AG04450 (cell line): ENCODE measurements around the gene VAMP8. TPM values are rescaled to one million over a fixed set of nuclear protein-coding genes. Genes with fewer than 3 reads are reported as not detected.

Experiments used
- CTCF ChIA-PET: fragments of 300-600, 350-600 bp; formaldehyde crosslinking; extraction: SDS; loops from one replicate; lab custom pipeline; 2022; ENCODE audit warnings: antibody characterized with exemption, inconsistent platforms; lab: Charles Lee
- POLR2A ChIA-PET: fragments of 350-600 bp; formaldehyde crosslinking; extraction: SDS; loops from one replicate; lab custom pipeline; 2021; ENCODE audit warnings: antibody characterized with exemption, inconsistent platforms; lab: Yijun Ruan, JAX
- DNase-seq: peaks from one replicate; pipeline ENCODE4 v3.0.0-alpha.2; 2011; ENCODE audit warnings: low read depth, low spot score
- H3K27ac ChIP-seq: one replicate; pipeline ENCODE4 v1.5.1; 2012; ENCODE audit warnings: low read depth, low read length, control low read depth
- H3K27me3 ChIP-seq: one replicate; pipeline ENCODE4 v1.6.0; 2012; ENCODE audit warnings: low read length; ENCODE audit not compliant: control insufficient read depth, insufficient read depth
- H3K4me3 ChIP-seq: 2 replicates; pipeline ENCODE4 v1.5.1; 2011; ENCODE audit warnings: mild to moderate bottlenecking, low read depth, low read length, control low read depth
- H3K9me3 ChIP-seq: 2 replicates; pipeline ENCODE4 v1.5.1; 2012; ENCODE audit warnings: low read length; ENCODE audit not compliant: control insufficient read depth, insufficient read depth
- polyA plus RNA-seq: library from polyadenylated mRNA; depleted of rRNA; stranded (reverse); fragments of >200 nt; gene quantifications from 2 replicates; pipeline ENCODE4 v1.2.3, GENCODE V29; 2011
- TF ChIP-seq, protein P1 (sequence below): IDR thresholded peaks from 2 replicates; pipeline ENCODE4 v1.5.1; 2011; ENCODE audit warnings: low read depth, low read length, control low read depth, inconsistent platforms

Gene VAMP8
- polyA plus RNA-seq, 1 experiment: 3.6 TPM

DNA sequence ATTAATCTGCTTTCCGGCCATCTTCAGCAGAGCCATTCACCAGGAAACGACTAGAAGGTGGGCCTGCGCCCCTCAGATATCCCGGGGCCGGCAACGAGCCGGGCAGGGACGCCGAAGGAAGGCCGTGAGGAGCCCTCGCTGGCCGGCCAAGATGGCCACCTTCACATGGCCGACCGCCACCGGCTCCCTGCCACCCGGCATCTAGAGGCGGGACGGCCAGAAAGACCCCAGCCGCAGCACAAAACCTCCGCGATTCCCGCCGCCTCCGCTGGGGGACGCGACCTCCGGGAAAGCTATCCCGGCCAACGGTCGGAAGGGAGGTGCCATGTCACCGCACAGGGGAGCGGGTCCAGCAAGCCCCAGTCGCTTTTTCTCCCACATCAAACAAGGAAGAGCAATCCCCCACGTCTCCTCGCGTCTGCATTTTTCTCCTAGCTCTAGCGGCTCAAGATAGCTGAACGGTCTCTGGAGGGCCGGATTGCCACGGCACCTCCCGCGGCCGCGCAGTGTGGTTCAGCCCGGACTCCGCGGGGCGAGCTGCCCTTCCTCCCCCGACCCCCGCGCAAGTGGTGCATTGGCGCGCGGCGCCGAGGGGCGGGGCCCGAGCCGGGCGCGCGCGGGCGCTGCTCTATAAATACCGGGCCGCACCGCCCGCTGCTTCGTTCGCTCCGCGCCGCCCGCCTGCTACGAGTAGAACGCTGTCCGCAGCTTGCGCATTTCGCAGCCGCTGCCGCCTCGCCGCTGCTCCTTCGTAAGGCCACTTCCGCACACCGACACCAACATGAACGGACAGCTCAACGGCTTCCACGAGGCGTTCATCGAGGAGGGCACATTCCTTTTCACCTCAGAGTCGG lies 38.7 kb upstream of the VAMP8 start, which contains the start of gene MAT2A:
MAT2A (plus strand) TSS at position 662 of the 854 bp plus-strand sequence; CDS start at position 782, 120 bp downstream.
- H3K27ac ChIP-seq: peak within 1 kb of the TSS; percentile 99
- H3K9me3 ChIP-seq: no peaks in the 10 kb centered on the region; the same call in 1 of the 2 replicates
- TF ChIP-seq, protein P1, sequence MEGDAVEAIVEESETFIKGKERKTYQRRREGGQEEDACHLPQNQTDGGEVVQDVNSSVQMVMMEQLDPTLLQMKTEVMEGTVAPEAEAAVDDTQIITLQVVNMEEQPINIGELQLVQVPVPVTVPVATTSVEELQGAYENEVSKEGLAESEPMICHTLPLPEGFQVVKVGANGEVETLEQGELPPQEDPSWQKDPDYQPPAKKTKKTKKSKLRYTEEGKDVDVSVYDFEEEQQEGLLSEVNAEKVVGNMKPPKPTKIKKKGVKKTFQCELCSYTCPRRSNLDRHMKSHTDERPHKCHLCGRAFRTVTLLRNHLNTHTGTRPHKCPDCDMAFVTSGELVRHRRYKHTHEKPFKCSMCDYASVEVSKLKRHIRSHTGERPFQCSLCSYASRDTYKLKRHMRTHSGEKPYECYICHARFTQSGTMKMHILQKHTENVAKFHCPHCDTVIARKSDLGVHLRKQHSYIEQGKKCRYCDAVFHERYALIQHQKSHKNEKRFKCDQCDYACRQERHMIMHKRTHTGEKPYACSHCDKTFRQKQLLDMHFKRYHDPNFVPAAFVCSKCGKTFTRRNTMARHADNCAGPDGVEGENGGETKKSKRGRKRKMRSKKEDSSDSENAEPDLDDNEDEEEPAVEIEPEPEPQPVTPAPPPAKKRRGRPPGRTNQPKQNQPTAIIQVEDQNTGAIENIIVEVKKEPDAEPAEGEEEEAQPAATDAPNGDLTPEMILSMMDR: peak; percentile 80
- no peaks in the 10 kb centered on the region for H3K27me3 ChIP-seq
- peak within 1 kb of the TSS; percentile 100 for H3K4me3 ChIP-seq
- ChIA-PET POLR2A (interaction anchor here (0.6 to 5.0 kb wide), 57 partner anchors 11 to 472 kb away, joined by 3 to 172 read pairs (median 6); partner anchors contain the start of genes C2orf68, ELMOD3, GGCX and RETSAT), CTCF (interaction anchor here (0.6 to 7.2 kb wide), 19 partner anchors 10 to 1041 kb away, joined by 3 to 53 read pairs (median 4); partner anchors contain the start of gene SH2D6)
- peak; percentile 80 for DNase-seq

- peak overlapping the region; percentile 100 for H3K4me3 ChIP-seq
- no peak for DNase-seq
- TF ChIP-seq, protein P1: no peak
- H3K9me3 ChIP-seq: no peaks in the 10 kb centered on the region; the same call in 1 of the 2 replicates
- CTCF ChIA-PET: interaction anchor here (0.6 to 7.2 kb wide), 18 partner anchors 10 to 1042 kb away, joined by 3 to 53 read pairs (median 4); no protein-coding TSS in a partner anchor
- H3K27me3 ChIP-seq: no peaks in the 10 kb centered on the region
- POLR2A ChIA-PET: interaction anchor here (0.6 to 5.0 kb wide), 56 partner anchors 10 to 472 kb away, joined by 3 to 172 read pairs (median 6); partner anchors contain the start of genes C2orf68, ELMOD3, GGCX and RETSAT
- H3K27ac ChIP-seq: peak overlapping the region; percentile 83
Measured at GRCh38 chr2:85539361-85540132, 37.8 kb upstream of the VAMP8 start.

DNA sequence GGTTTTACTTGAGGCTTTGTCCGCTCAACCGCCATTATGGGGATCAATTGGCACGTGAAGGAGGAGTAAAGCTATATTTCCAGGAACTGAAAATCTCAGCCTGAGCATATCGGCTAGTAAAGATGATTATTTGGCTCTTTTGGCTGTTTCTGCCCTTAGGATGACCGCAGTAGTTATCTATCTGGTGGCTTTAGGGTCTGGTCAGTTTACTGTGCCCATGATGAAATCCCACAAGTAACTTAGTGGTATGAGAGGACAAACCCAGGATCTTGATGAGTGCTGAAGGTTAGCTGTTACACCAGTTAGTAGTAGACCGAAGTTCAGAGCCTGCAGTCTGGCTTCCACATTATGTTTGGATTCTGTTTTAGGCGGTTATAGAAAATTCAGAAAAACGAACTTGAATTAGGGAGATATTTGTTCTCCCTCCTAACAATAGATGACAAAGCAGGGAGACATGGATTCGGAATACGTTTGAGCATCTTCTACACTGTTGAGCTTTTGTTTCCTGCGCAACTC lies 37.2 kb upstream of the VAMP8 start:
- POLR2A ChIA-PET: interaction anchor here (0.6 to 5.0 kb wide), 21 partner anchors 9 to 473 kb away, joined by 3 to 172 read pairs (median 6); partner anchors contain the start of genes ELMOD3, RETSAT, RNF181 and SH2D6
- H3K4me3 ChIP-seq: peak overlapping the region; percentile 100
- H3K27ac ChIP-seq: peak overlapping the region; percentile 50
- no peaks in the 10 kb centered on the region; the same call in 1 of the 2 replicates for H3K9me3 ChIP-seq
- TF ChIP-seq, protein P1: no peak
- DNase-seq: no peak
- no peaks in the 10 kb centered on the region for H3K27me3 ChIP-seq
- CTCF ChIA-PET: interaction anchor here (0.7 to 7.2 kb wide), 3 partner anchors 11 to 121 kb away, joined by 3 to 53 read pairs (median 7); no protein-coding TSS in a partner anchor

GRCh38 chr2:85541262-85541661 lies 36.1 kb upstream of the VAMP8 start:
- Histone ChIP-seq H3K9me3 (no peaks in the 10 kb centered on the region; the same call in 1 of the 2 replicates), H3K27me3 (no peaks in the 10 kb centered on the region), H3K27ac (no peak overlapping the region), H3K4me3 (peak overlapping the region; percentile 100)
- ChIA-PET POLR2A (interaction anchor here (1.4 to 5.0 kb wide), 6 partner anchors 8 to 120 kb away, joined by 3 to 172 read pairs (median 44); partner anchors contain the start of gene SH2D6), CTCF (interaction anchor here (3.1 to 7.2 kb wide), 2 partner anchors 10 to 122 kb away, joined by 13 to 53 read pairs; partner anchors contain the start of gene SH2D6)
- TF ChIP-seq, protein P1: no peak
- no peak for DNase-seq
